NCI-H69 (cell line): ENCODE measurements around the gene CNBP.
A peak's percentile ranks its signal among the peaks of the same experiment; 100 is the strongest.
"Not testable (repeated sequence)": the region's sequence is repeated elsewhere in the genome, so short reads cannot be mapped to it uniquely, and the experiment has no call there.

Source experiments
- DNase-seq: peaks from one replicate; lab custom pipeline; 2025; lab: John Stamatoyannopoulos, UW

Gene CNBP

DNA sequence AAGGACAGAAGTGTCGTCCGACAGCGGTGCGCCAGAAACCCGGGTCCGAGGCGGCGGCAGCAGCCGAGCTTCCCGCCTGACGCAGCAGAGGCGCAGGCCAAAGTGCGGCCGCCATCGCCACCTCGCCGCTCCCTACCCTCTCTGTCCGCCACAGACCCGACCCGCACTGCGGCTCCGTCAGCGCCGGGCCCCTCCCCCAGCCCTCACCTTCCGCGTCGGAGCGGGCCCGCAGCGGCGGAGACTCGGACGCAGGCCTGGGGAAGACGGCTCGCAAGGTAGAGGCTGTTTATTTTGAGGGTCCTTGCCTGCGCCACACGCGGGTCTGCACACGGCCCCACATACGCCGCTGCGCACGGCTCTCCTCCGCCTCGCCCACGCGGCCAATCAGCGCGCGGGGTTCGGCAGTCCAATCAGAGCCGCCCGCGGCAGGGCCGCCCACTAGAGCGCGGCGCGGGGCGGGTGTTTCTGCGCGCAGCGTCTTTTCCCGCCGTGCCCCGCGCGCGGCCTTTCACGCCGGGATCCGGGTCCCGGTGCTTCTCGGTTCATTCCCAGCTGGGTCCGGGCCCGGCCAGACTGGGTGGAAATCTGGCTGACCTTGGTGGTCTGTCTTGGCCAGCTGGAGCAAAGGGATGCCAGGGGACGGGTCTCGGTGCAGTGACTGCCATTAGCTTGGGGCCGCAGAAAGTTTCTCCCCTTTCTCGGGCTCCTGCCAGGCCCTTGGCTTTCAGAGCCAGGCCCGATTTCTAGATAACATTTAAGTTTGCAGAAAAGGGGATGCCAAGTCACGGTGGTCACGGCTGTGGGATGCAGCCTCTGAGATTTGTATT is at the start of gene CNBP:
Gene CNBP (minus strand): TSS at position 328 of the 827 bp plus-strand sequence. CDS start 12,139 bp downstream, outside the sequence.
- peak; percentile 94 for DNase-seq

DNA sequence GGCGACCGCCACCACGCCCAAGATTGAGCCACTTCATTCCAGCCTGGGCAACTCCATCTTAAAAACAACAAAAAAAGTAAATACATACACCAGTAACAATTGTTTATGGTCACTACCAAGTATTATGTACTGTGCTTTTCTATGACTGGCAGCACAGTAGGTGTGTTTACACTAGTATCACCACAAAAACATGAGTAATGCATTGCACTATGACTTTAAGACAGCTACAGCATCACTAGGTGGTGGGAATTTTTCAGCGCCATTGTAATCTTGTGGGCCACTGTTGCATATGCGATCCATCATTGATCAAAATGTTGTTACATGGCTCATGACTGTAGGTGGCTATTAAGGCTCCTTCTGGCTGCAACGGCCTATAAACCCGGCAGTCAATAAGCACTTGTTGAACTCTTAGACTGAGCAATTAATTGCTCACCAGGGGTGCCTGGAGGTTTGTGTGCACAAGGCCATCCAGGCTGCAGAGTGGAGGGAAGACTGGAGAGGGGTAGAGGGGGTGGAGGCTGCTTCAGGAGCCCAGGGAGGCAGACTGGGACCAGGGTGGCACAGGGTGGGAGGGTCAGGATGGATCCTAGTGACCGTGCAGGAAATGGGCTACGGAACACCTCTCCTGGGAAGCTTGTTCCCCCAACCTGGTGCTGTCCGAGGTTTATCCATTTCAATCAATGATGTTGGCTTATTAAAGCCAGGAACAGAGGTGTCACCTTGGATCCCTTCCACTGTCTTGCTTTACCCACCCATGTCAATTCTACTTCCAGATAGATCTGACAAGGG is 47.8 kb upstream of the CNBP start:
- DNase-seq, result peak; percentile 63

DNA sequence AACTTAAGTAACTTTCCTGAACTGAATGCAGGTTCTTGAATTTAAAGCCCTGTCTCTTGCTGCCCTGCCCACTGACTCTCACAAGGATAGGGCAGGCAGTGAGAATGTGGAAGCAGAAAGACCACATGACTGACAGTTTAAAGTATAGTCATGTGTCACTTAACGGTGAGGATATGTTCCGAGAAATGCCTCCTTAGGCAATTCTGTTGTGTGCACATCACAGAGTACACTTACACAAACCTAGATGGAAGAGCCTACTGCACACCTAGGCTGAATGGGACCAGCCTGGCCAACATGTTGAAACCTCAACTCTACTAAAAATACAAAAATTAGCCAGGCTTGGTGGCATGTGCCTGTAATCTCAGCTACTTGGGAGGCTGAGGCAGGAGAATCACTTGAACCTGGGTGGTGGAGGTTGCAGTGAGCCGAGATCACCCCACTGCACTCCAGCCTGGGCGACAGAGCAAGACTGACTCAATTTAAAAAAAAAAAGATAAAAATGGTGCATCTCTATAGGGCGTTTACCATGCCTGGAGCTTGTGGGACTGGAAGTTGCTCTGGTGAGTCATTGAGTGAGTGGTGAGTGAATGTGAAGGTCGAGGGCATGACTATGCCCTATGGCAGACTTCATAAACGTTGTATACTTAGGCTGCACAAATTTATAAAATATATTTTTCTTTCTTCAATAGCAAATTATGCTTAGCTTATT is 46.8 kb upstream of the CNBP start:
- no peak for DNase-seq

DNA sequence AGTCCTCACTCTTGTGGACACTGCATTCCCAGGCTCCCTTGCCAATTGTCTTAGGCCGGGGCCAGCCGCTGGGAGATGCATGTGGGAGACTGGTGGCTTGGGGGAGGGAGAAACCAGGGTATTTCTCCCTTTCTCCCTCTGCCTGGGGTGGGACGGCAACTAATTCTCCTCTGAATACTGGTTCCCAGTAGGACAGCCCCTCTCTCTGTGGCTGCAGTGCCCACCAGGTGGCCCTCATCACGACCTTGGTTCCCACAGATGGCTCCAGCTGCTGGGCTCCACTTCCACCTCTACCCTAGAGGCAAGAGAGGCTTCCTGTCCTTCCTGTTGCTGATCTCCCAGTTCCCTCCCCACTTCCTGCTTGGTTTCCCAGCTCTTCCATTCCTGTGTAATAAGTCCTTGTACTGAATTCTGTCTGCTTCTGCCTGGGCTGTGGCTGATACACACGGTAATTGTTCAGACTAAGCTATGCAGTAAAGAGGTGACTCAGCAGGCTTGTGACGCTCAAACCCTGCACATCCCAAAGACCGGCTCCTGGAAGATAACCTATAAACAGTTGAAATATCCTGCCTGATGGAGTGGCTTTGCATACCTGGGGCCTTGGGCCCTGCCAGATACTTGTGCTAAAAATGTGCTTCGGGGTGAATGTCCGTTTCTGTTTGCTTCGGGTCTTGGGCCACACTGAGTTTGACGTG is 45.3 kb upstream of the CNBP start:
- DNase-seq, result peak; percentile 9

DNA sequence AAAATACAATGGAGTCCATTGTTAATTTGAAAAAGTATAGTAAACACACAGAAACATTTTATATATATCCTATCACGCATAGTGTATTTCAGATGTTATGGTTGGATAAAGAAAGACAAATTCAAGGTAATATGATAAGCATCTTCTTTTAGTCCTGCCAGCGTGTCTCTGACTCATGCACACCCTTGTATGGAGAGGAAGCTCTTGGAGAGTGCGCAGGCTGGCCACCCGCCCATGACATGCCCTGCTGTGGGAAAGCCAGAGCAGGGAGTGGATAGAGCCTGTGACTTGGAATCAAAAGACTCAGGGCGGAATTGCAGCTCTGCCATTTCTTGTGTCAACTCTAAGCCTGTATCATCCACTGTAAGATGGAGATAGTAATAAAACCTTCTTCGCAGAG is 42.7 kb upstream of the CNBP start:
- no peak for DNase-seq

DNA sequence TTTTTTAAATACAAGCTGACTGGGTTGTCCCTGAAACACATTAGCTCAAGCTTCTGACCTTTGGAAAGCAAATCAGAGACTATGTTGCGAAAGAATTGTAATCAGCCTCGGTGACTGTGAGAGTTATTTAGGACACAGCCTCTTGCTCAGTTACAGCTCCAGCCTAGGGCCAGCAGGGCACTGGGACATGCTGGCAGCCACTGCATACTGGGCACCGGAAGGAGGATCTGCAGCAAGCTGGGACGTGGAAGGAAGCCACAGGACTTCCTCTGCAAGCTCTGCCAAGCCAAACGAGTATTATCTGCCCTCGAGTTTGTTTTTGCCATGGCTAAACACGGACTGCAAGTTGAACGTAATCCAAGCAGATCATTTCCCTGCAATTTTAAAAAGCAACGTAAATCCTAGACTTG is 41.3 kb upstream of the CNBP start:
- DNase-seq, result peak; percentile 70

DNA sequence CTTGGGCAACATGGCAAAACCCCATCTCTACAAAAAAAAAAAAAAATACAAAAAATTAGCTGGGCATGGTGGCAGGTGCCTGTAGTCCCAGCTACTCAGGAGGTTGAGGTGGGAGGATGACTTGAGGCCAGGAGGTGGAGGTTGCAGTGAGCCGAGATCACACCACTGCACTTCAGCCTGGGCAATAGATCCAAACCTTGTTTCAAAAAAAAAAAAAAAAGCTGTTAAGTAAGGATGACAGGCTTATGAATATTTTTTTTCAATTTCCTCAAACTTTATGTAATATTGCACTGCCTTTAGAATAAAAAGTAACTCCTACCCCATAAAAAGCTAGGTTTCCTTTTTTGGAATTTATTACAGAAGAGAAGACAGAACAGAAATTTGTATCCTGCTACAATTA is 40.7 kb upstream of the CNBP start:
- not testable (repeated sequence) for DNase-seq

DNA sequence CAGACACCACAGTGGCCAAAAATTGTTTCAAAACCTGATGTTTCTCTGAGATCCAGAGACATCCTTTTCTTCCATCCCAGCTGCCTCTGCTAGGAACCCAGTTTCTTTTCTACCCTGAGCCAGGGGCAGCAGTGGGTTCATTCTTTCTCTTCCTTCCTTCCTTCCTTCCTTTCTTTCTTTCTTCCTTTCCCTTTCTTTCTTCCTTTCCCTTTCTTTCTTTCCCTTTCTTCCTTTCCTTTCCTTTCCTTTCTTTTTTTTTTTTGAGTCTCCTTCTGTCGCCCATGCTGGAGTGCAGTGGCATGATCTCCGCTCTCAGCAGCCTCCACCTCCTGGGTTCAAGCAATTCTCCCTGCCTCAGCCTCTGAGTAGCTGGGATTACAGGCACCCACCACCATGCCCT is 35.0 kb upstream of the CNBP start:
- DNase-seq, result no peak

DNA sequence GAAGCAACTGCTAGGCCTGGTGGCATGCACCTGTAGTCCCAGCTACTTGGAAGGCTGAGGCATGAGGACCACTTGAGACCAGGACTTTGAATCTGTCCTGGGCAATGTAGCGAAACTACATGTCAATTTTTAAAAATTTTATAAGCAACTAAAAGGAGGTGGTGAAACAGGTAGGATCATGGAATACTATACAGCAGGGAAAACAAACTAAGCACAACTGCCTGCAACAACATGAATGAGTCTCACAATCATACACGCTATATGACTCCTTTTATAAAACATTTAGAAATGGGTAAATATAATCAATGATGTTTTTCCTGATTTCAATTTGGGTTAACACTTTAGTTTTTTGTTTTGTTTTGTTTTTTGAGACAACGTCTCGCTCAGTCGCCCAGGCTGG is 29.5 kb upstream of the CNBP start:
- no peak for DNase-seq

DNA sequence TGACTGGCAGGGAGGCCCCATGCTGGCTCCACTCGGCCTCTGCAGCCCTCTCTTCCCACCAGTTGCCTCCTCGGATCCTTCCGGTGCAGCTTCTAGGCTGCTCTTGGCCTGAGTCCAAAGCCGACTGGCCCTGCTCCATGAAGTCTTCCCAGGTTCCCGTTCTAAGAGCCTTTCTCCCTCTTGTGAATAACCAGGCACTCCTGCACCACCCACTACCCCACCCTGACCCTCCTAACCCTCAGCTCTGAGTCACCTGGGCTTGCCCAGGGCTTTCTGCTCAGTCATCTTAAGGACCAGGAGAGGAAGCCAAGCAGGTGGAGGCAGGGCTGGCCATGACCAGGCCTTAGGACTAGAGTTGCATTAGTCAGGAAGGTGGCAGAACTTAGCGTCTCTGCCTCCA is 28.1 kb upstream of the CNBP start:
- DNase-seq, result peak; percentile 83

DNA sequence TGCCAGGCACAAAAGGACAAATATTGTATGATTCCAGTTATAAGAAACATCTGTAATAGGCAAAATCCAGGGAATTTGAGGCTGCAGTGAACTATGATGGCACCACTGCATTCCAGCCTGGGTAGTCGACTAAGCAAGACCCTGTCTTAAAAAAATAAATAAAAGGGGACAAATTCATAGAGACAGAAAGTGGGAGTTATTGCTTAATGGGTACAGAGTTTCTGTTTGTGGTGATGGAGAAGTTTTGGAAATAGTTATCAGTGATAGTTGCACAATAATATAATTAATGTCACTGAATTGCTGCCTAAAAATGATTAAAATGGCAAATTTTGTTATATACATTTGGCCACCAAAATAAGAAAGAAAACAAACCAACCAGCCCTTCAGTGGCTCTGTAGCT is 27.6 kb upstream of the CNBP start:
- DNase-seq, result no peak

DNA sequence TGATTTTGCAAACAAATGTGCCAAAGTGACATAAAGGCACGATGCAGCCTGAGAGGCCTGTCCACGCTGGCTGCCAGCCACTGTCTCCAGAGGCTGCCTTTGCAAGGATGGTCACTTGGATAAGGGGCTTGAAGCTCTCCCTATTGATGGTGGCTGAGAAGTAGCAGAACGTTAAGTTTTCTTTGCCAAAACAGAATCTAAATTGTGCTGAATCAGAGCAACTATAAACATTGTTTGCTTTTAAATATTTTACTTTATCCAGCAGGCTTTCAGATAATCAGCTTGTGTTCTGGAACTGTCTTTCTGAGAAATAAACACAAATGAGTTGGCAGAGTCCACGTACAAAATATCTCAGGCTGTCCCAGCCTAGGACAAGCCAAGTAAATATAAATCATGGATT is 23.8 kb upstream of the CNBP start:
- DNase-seq, result no peak

DNA sequence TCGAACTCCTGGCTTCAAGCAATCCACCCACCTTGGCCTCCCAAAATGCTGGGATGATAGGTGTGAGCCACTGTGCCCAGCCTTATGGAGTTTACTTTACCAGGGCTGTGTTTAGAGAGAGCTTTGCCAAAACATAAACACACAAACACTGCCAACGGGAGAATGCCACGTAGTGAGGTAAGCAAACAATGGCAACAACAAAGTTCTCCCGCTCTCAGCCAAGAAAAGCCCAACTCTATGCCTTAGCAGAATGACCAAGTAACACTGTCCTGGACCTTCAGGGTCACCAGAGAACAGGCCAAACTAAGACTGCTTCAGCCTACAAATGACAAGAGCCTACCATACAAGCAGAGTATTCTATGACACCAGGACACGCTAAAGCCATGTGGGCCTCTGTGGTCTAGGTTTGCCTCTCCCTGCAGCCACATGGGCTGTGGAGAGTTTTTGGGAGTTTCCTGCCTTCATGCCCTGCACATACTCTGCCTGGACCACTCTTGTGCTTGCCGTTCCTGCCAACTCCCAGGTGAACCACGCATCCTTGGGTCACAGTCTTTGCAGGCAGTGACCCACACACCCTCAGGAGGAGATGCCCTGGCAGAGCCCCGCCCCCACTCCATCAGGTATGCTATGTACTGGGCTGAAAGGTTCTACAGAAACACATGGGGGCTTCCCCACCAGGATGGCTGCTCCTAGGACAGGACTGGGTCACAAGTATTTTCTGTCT is 21.6 kb upstream of the CNBP start:
- DNase-seq, result no peak

DNA sequence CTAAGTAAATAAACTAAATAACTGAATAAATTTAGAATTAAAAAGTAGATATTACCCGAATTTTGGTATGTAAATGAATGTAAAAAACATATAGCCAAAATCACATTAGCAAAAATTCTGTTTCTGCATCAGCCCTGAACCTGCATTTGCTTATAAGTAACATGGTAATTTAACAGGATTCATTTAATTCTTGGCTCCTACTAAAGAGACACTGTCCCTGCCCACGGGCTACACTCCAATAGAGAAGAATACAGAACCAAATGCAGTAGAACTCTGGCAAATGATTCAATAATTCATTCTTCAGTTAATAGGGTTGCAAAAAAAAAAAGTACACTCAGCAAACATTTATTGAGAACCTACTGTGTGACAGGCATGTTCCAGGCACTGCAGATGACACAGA is 20.8 kb upstream of the CNBP start:
- no peak for DNase-seq

DNA sequence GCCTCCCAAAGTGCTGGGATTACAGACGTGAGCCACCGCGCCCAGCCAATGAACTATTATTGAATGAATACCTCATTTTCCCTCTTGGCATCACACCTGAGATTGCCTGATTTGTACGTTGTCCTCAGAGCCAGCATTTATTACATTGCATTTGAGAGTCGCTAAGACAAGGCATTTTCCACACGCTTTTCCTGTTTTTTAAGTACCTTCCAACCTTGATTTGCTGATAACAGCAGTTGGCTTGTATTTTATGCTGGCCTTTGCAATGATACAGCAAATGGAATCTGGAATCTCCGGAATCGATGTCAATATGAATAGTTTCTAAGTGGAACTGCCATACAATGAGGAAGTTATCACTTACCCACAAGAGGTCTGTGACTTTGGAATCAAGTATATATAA is 15.7 kb upstream of the CNBP start:
- DNase-seq, result no peak

DNA sequence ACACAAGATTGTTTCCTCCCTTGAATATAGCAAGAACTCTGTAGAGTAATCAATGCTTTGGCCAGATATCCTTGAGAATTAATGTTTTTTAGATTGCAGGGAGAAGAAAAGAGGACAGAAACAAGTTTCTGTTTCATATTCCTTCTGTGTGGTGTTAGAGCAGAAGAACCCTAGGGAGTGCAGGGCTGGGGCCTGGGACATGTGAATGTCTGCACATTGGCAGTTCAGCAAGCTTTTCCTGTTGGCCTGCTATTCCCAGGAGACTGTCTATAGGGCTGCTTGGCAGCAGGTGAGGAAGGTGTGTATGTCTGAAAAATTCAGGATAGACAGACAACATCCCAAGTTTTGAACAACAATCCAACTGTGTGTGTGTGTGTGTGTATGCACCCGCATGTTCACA is 13.6 kb upstream of the CNBP start:
- peak; percentile 21 for DNase-seq

DNA sequence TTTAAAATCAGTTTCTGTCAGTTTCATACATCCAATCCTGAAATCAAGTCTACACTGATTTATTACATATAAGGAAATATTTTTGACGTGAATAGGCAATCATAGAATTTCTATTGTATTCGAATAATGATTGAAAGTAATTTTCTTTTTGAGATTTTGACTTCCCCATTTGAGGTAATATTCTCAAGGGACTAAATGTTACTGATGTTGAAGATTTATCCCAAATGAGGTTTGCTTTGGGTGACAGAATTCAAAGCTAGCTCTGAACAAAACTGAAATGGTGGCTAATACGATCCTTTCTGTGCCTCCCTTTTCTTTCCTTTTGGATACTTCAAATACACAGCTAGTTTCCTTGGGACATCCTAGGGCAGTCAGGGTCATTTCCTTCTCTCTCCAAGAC is 12.9 kb upstream of the CNBP start:
- no peak for DNase-seq

DNA sequence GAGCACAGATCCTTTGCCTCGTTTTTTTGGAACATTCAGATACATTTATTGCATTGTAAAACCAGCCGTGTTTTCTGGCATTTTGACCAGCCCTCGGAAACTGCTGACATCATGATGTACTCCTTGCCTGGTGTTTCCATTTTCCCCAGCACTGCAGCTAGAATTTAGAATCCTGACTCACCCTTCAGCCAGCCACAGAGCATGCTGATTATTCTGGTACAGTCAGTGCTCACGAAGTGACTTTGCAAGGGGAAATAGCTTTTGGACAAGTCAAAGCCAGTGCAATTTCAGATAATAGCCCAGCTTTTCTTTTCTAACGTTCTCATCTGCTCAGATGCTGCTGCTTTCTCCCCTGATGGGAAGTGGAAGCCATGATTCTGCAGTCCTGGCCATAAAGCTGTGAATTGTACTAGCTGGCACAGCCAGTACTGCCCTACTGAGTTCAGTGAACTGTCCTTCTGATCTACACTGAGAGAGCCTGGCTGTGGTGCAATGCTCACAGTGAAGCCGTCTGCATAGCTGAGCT is 12.1 kb upstream of the CNBP start:
- no peak for DNase-seq

DNA sequence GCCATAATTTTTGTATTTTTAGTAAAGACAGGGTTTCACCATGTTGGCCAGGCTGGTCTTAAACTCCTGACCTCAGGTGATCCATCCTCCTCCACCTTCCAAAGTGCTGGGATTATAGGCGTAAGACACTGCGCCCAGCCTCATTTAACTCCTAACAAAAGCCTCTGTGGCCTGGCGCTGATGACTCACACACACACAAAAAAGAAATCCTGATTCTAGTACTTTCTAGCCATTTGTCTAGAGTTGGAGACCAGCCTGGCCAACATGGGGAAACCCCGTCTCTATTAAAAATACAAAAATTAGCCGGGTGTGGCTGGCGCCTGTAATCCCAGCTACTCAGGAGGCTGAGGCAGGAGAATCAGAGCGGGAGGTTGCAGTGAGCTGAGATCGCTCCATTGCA is 6.1 kb upstream of the CNBP start:
- not testable (repeated sequence) for DNase-seq

DNA sequence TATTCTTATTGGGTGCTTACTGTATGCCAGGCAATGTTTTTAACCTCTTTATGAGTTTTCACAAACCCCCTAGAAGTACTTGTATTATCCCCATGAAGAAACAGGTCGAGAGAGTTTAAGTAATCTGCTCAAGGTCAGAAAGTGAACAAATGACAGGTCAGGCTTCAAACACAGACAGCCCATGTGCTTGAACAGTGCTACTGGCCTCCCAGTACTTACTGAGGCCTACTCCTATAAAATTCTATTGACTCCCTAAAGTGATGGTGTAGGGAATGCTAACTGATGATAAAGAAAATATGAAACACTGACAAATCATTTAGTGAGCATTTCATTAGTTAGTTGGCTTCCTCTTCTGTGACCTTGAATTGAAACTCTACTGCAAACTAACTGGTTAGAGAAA is 4.2 kb upstream of the CNBP start:
- no peak for DNase-seq

DNA sequence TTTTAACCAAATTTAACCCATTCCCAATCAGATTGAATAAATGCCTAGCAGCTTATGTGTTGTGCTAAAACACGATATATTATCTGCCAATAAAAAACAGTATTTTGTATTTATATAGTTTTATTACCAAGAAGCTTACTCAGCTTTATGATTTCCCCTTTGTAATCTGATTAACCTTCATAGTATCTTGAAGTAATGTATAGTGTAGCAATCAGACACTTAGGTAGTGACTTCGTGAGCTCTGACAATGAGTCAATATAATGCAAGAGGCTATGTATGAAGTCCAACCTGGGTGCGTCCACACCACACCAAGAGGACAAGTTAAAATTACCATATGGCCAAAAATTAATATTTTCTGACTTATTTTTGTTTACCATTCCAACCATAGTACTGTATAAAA is 2.1 kb upstream of the CNBP start:
- DNase-seq, result no peak
